Measurements from ENCODE around the gene ADAM29. TPM values are rescaled to one million over a fixed set of nuclear protein-coding genes. Genes with fewer than 3 reads are reported as not detected.

ADAM29 gene
- total RNA-seq = under 0.01 TPM in 1 of 2 replicates, not detected in the other

DNA sequence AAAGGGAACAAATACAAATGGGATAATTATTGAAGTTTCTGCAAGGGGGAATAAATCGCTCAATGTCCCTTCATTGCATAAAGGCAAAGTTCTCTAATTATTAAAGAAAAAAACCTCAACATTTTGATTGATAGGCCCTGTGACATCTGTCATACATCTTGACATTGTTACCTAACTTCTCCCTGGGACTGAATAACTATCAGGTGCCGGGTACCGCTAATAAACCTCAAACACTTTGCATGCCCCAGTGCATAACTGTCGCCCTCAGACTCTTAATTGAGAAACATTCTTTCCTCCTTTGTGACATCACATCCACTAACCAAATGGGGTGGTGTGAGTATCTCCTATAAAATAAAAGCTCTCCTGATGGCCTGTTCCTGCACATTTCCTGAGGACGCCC lies at the start of gene ADAM29:
TSS of gene ADAM29 (plus strand) at position 301 of the 400 bp plus-strand sequence. CDS start 57,168 bp downstream, outside the sequence.

Other genes starting within 250 kb of the ADAM29 start
- 0.14 TPM in 1 of 2 replicates, not detected in the other for gene GLRA3, start 89.1 kb upstream of the ADAM29 start, total RNA-seq

Measured in smooth muscle cell of bladder (primary cell).